Caco-2 (cell line): ENCODE results near the gene NLGN1. TPM values are rescaled to one million over a fixed set of nuclear protein-coding genes. Genes with fewer than 3 reads are reported as not detected.

Experiments used
- BruUV-seq: library from RNA; stranded (reverse); fragments of 400-500 nt; replicated peaks from 2 replicates; lab custom pipeline; 2021; lab: Mats Ljungman, UMichigan
- CTCF ChIA-PET: fragments of 300-600 bp; sonication (Branson Sonifier 250); formaldehyde crosslinking; loops from one replicate; lab custom pipeline; 2022; ENCODE audit warnings: antibody characterized with exemption; lab: Charles Lee
- POLR2A ChIA-PET: fragments of 300-600 bp; sonication (Branson Sonifier 250); formaldehyde crosslinking; loops from one replicate; lab custom pipeline; 2022; ENCODE audit warnings: antibody characterized with exemption; lab: Charles Lee
- DNase-seq, 2 experiments: peaks; one replicate each; pipeline versions ENCODE4 v3.0.0 to v3.0.0-alpha.2; 2020 to 2022
- H3K27me3 ChIP-seq: replicated peaks from 2 replicates; pipeline ENCODE4 v1.6.0; 2011; ENCODE audit warnings: low read length; ENCODE audit not compliant: control insufficient read depth, insufficient read depth
- H3K36me3 ChIP-seq: 2 replicates; pipeline ENCODE4 v1.5.1; 2011; ENCODE audit warnings: low read length; ENCODE audit not compliant: control insufficient read depth, insufficient read depth
- H3K4me1 ChIP-seq: fragments of 250-450 bp; sonication (Bioruptor Pico); 2 replicates; pipeline ENCODE4 v1.5.1; 2020; ENCODE audit warnings: mild to moderate bottlenecking
- H3K4me3 ChIP-seq: 2 replicates; pipeline ENCODE4 v1.5.1; 2011; ENCODE audit warnings: low read depth, mild to moderate bottlenecking, control low read depth, low read length
- H3K9me3 ChIP-seq: fragments of 250-450 bp; sonication (Bioruptor Pico); 2 replicates; pipeline ENCODE4 v1.5.1; 2020; ENCODE audit warnings: mild to moderate bottlenecking, moderate library complexity
- H3K27ac Mint-ChIP-seq: one replicate; pipeline ENCODE4 v1.8.0; 2022; ENCODE audit warnings: mixed read lengths; ENCODE audit not compliant: unreplicated experiment
- H3K27me3 Mint-ChIP-seq: one replicate; pipeline ENCODE4 v1.8.0; 2022; ENCODE audit warnings: mixed read lengths; ENCODE audit not compliant: insufficient read depth, unreplicated experiment
- H3K36me3 Mint-ChIP-seq: one replicate; pipeline ENCODE4 v1.8.0; 2022; ENCODE audit warnings: mild to moderate bottlenecking, mixed read lengths; ENCODE audit not compliant: insufficient read depth, unreplicated experiment
- H3K4me1 Mint-ChIP-seq: one replicate; pipeline ENCODE4 v1.8.0; 2022; ENCODE audit warnings: low read depth, mixed read lengths; ENCODE audit not compliant: unreplicated experiment
- H3K4me3 Mint-ChIP-seq: one replicate; pipeline ENCODE4 v1.8.0; 2022; ENCODE audit warnings: mild to moderate bottlenecking, moderate library complexity, mixed read lengths; ENCODE audit not compliant: unreplicated experiment
- H3K9me3 Mint-ChIP-seq: one replicate; pipeline ENCODE4 v1.8.0; 2022; ENCODE audit warnings: mixed read lengths; ENCODE audit not compliant: unreplicated experiment
- CTCF ChIP-seq, 2 experiments: fragments of 200-600 bp in 1 of 2; IDR thresholded peaks; 1 replicate in 1 of 2; 2 replicates in 1 of 2; pipeline versions ENCODE4 v1.5.1 to v1.8.0; 2011 to 2022; ENCODE audit warnings: antibody characterized with exemption in 1 of 2, control low read depth in 1 of 2, inconsistent platforms in 1 of 2, low read depth in 1 of 2, low read length in 1 of 2, mild to moderate bottlenecking in 1 of 2, moderate library complexity in 1 of 2; ENCODE audit not compliant: insufficient read depth in 1 of 2, severe bottlenecking in 1 of 2, unreplicated experiment in 1 of 2
- intact Hi-C: fragments of 100-400 bp; cut with micrococcal nuclease; formaldehyde crosslinking; loops from one replicate; pipeline ENCODE4 v1.10.0; 2022; ENCODE audit not compliant: unreplicated experiment
- total RNA-seq: library from RNA; stranded (reverse); gene quantifications from 2 replicates; pipeline ENCODE4 v1.2.3, GENCODE V29; 2022

The NLGN1 gene
- total RNA-seq, 1 experiment from 2014 or later: not detected

GRCh38 chr3:173945806-173946205, 548.3 kb downstream of the NLGN1 start:
- no peaks in the 10 kb centered on the region for H3K36me3 ChIP-seq
- POLR2A ChIA-PET: no interaction called here
- Mint-ChIP-seq H3K9me3 (no peaks in the 10 kb centered on the region), H3K27me3 (peaks cover 3% of the 10 kb centered on the region), H3K36me3 (no peaks in the 10 kb centered on the region), H3K27ac (no peak overlapping the region), H3K4me3 (no peak overlapping the region), H3K4me1 (no peaks in the 10 kb centered on the region)
- no peak for DNase-seq
- BruUV-seq: no TSS peak
- H3K4me3 ChIP-seq: no peak overlapping the region
- TF ChIP-seq CTCF (IDR thresholded peaks at IDR 0.05; ENCODE audit: insufficient read depth in 1 of 2, low read depth in 1 of 2, low read length in 1 of 2, severe bottlenecking in 1 of 2, unreplicated experiment in 1 of 2): no peak
- intact Hi-C loops: no loop called here
- CTCF ChIA-PET: no interaction called here
- no peaks in the 10 kb centered on the region for H3K9me3 ChIP-seq
- H3K4me1 ChIP-seq: no peaks in the 10 kb centered on the region
- H3K27me3 ChIP-seq: no peaks in the 10 kb centered on the region

- no peak for DNase-seq
- Histone ChIP-seq H3K36me3 (no peaks in the 10 kb centered on the region), H3K9me3 (no peaks in the 10 kb centered on the region), H3K27me3 (no peaks in the 10 kb centered on the region), H3K4me3 (no peak overlapping the region), H3K4me1 (no peaks in the 10 kb centered on the region)
- Mint-ChIP-seq H3K9me3 (no peaks in the 10 kb centered on the region), H3K36me3 (no peaks in the 10 kb centered on the region), H3K27ac (no peak overlapping the region), H3K27me3 (no peaks in the 10 kb centered on the region), H3K4me3 (no peak overlapping the region), H3K4me1 (no peaks in the 10 kb centered on the region)
- TF ChIP-seq CTCF (IDR thresholded peaks at IDR 0.05; ENCODE audit: insufficient read depth in 1 of 2, low read depth in 1 of 2, low read length in 1 of 2, severe bottlenecking in 1 of 2, unreplicated experiment in 1 of 2): no peak
- ChIA-PET CTCF (no interaction called here), POLR2A (no interaction called here)
- intact Hi-C loops: no loop called here
- no TSS peak for BruUV-seq
Measured at GRCh38 chr3:173954647-173955046, 557.1 kb downstream of the NLGN1 start.

- ChIA-PET POLR2A (interaction anchor here (0.6 kb wide), 1 partner anchor 1544 kb away, joined by 7 read pairs; no protein-coding TSS in a partner anchor), CTCF (no interaction called here)
- Mint-ChIP-seq H3K9me3 (no peaks in the 10 kb centered on the region), H3K4me1 (no peaks in the 10 kb centered on the region), H3K36me3 (no peaks in the 10 kb centered on the region), H3K27ac (no peak overlapping the region), H3K27me3 (no peaks in the 10 kb centered on the region), H3K4me3 (no peak overlapping the region)
- TF ChIP-seq CTCF (IDR thresholded peaks at IDR 0.05; ENCODE audit: insufficient read depth in 1 of 2, low read depth in 1 of 2, low read length in 1 of 2, severe bottlenecking in 1 of 2, unreplicated experiment in 1 of 2): no peak
- no TSS peak for BruUV-seq
- H3K9me3 ChIP-seq: no peaks in the 10 kb centered on the region; the same call in 1 of the 2 replicates
- H3K4me1 ChIP-seq: no peaks in the 10 kb centered on the region
- no peak for DNase-seq
- no peaks in the 10 kb centered on the region for H3K36me3 ChIP-seq
- no peaks in the 10 kb centered on the region for H3K27me3 ChIP-seq
- intact Hi-C loops: no loop called here
- H3K4me3 ChIP-seq: no peak overlapping the region
Measured at GRCh38 chr3:173957646-173958045, 560.1 kb downstream of the NLGN1 start.
